Neural progenitor cell (in vitro differentiated cells): Measurements from ENCODE around the gene GRSF1. TPM values are rescaled to one million over a fixed set of nuclear protein-coding genes. Genes with fewer than 3 reads are reported as not detected.

ENCODE experiments used
- DNase-seq: peaks from one replicate; pipeline ENCODE4 v3.0.0-alpha.2; 2016; ENCODE audit warnings: low spot score
- H2AFZ ChIP-seq: fragments of 200-600 bp; sonication (generic); replicated peaks from 2 replicates; pipeline ENCODE4 v1.6.1; 2016; ENCODE audit warnings: antibody characterized with exemption
- H3F3A ChIP-seq: fragments of 200-600 bp; sonication (generic); 2 replicates; pipeline ENCODE4 v1.6.1; 2016; ENCODE audit warnings: antibody characterized with exemption, low read depth
- H3K27ac ChIP-seq: fragments of 200-600 bp; sonication (generic); 2 replicates; pipeline ENCODE4 v1.5.1; 2016; ENCODE audit warnings: mild to moderate bottlenecking
- H3K27me3 ChIP-seq: fragments of 200-600 bp; sonication (generic); 2 replicates; pipeline ENCODE4 v1.6.1; 2016; ENCODE audit warnings: mild to moderate bottlenecking, moderate library complexity
- H3K36me3 ChIP-seq: fragments of 200-600 bp; sonication (generic); 2 replicates; pipeline ENCODE4 v1.5.1; 2016
- H3K4me1 ChIP-seq: fragments of 200-600 bp; sonication (generic); 2 replicates; pipeline ENCODE4 v1.6.1; 2016; ENCODE audit warnings: mixed run types
- H3K4me2 ChIP-seq: fragments of 200-600 bp; sonication (generic); 2 replicates; pipeline ENCODE4 v1.6.1; 2016
- H3K4me3 ChIP-seq: fragments of 200-600 bp; sonication (generic); 2 replicates; pipeline ENCODE4 v1.5.1; 2016
- H3K79me2 ChIP-seq: fragments of 200-600 bp; sonication (generic); 2 replicates; pipeline ENCODE4 v1.6.1; 2016; ENCODE audit warnings: low read depth
- H3K9ac ChIP-seq: fragments of 200-600 bp; sonication (generic); 2 replicates; pipeline ENCODE4 v1.6.1; 2016
- H3K9me3 ChIP-seq: fragments of 200-600 bp; sonication (generic); 2 replicates; pipeline ENCODE4 v1.5.1; 2016; ENCODE audit warnings: low read depth
- H4K20me1 ChIP-seq: fragments of 200-600 bp; sonication (generic); 2 replicates; pipeline ENCODE4 v1.6.1; 2016; ENCODE audit warnings: low read depth
- H3K27ac Mint-ChIP-seq: 3 replicates; pipeline ENCODE4 v1.8.0; 2021; ENCODE audit warnings: mixed read lengths
- H3K27me3 Mint-ChIP-seq: 2 replicates; pipeline ENCODE4 v1.8.0; 2022; ENCODE audit warnings: low read depth, mild to moderate bottlenecking, inconsistent platforms, moderate library complexity, mixed read lengths; ENCODE audit not compliant: insufficient read depth
- H3K36me3 Mint-ChIP-seq: 3 replicates; pipeline ENCODE4 v1.8.0; 2021; ENCODE audit warnings: mixed read lengths
- H3K4me1 Mint-ChIP-seq: 3 replicates; pipeline ENCODE4 v1.8.0; 2021; ENCODE audit warnings: mixed read lengths
- H3K4me3 Mint-ChIP-seq: 3 replicates; pipeline ENCODE4 v1.8.0; 2021; ENCODE audit warnings: mild to moderate bottlenecking, moderate library complexity, mixed read lengths
- H3K9me3 Mint-ChIP-seq: 3 replicates; pipeline ENCODE4 v1.8.0; 2020; ENCODE audit warnings: mixed read lengths
- EZH2 ChIP-seq: fragments of 200-600 bp; sonication (generic); IDR thresholded peaks from 2 replicates; pipeline ENCODE4 v1.6.1; 2017; ENCODE audit warnings: antibody characterized with exemption, mild to moderate bottlenecking, moderate library complexity
- EZH2phosphoT487 ChIP-seq: fragments of 200-600 bp; sonication (generic); IDR thresholded peaks from 2 replicates; pipeline ENCODE4 v1.6.1; 2017; ENCODE audit warnings: antibody characterized with exemption
- total RNA-seq: library from RNA; depleted of rRNA; stranded (reverse); fragments of >200 nt; gene quantifications from 2 replicates; pipeline ENCODE4 v1.2.3, GENCODE V29; 2015; ENCODE audit warnings: low replicate concordance
- TF ChIP-seq, protein P1 (sequence below): fragments of 200-600 bp; sonication (generic); IDR thresholded peaks from 2 replicates; pipeline ENCODE4 v1.5.1; 2017; ENCODE audit warnings: antibody characterized with exemption, mild to moderate bottlenecking

Gene GRSF1
- total RNA-seq, 1 donor from 2014 or later, result 136 TPM

- no peak overlapping the region for H3K27ac Mint-ChIP-seq
- Histone ChIP-seq H3F3A (no peaks in the 10 kb centered on the region), H3K9ac (no peak overlapping the region), H3K4me2 (peak overlapping the region; percentile 38), H3K79me2 (no peaks in the 10 kb centered on the region), H3K27me3 (no peaks in the 10 kb centered on the region), H3K36me3 (no peaks in the 10 kb centered on the region), H3K4me1 (peaks cover 3% of the 10 kb centered on the region), H3K9me3 (no peaks in the 10 kb centered on the region), H4K20me1 (no peaks in the 10 kb centered on the region), H2AFZ (no peak overlapping the region), H3K27ac (no peak overlapping the region), H3K4me3 (no peak overlapping the region)
- H3K4me1 Mint-ChIP-seq, result peaks cover 5% of the 10 kb centered on the region
- TF ChIP-seq EZH2 (no peak), EZH2phosphoT487 (no peak)
- TF ChIP-seq, protein P1, sequence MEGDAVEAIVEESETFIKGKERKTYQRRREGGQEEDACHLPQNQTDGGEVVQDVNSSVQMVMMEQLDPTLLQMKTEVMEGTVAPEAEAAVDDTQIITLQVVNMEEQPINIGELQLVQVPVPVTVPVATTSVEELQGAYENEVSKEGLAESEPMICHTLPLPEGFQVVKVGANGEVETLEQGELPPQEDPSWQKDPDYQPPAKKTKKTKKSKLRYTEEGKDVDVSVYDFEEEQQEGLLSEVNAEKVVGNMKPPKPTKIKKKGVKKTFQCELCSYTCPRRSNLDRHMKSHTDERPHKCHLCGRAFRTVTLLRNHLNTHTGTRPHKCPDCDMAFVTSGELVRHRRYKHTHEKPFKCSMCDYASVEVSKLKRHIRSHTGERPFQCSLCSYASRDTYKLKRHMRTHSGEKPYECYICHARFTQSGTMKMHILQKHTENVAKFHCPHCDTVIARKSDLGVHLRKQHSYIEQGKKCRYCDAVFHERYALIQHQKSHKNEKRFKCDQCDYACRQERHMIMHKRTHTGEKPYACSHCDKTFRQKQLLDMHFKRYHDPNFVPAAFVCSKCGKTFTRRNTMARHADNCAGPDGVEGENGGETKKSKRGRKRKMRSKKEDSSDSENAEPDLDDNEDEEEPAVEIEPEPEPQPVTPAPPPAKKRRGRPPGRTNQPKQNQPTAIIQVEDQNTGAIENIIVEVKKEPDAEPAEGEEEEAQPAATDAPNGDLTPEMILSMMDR, result no peak
- no peaks in the 10 kb centered on the region for H3K9me3 Mint-ChIP-seq
- H3K36me3 Mint-ChIP-seq, result no peaks in the 10 kb centered on the region
- no peaks in the 10 kb centered on the region for H3K27me3 Mint-ChIP-seq
- no peak overlapping the region for H3K4me3 Mint-ChIP-seq
- peak; percentile 21 for DNase-seq
Measured at GRCh38 chr4:70868778-70869177, 29.1 kb upstream of the GRSF1 start.

DNA sequence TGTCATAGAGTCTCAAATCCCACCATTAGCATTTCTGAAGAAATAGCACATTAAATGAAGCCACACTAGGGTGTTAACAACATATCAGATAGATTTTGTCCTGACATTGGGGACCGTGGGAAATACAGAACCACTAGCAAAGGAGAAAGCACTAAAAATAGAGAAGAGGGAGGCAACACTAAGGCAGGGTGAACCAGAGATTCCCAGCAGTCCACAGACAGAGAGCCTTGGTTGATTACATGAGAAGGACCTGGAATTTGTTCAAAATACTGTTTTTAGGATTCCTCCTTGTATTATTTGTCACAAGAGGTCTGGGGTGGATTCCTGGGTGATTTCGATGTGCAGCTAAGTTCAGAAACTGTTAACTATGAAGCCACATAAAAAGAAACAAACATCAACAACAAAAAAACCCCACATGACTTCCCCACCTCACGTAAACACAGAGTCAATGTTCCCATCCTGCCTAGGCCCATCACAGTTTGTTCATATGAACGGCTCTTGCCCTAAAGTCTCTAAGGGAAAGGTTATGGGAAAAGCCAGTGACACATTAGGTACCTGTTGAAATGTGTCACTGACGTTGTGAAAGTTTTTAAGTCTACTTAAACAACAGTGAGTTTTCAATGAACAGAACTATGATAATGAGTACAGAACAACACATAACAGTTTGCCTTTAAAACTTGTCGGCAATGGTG is 23.6 kb upstream of the GRSF1 start:
- Mint-ChIP-seq H3K4me1 (no peaks in the 10 kb centered on the region), H3K4me3 (no peak overlapping the region), H3K36me3 (no peaks in the 10 kb centered on the region), H3K27ac (no peak overlapping the region), H3K27me3 (no peaks in the 10 kb centered on the region), H3K9me3 (no peaks in the 10 kb centered on the region)
- Histone ChIP-seq H3K9me3 (no peaks in the 10 kb centered on the region), H4K20me1 (no peaks in the 10 kb centered on the region), H3K4me3 (no peak overlapping the region), H3K9ac (no peak overlapping the region), H3K4me1 (no peaks in the 10 kb centered on the region), H3K36me3 (no peaks in the 10 kb centered on the region), H3K27ac (no peak overlapping the region), H3K4me2 (no peak overlapping the region), H2AFZ (peak overlapping the region; percentile 72), H3F3A (no peaks in the 10 kb centered on the region), H3K79me2 (no peaks in the 10 kb centered on the region), H3K27me3 (no peaks in the 10 kb centered on the region)
- no peak for DNase-seq
- TF ChIP-seq, protein P1, result no peak
- TF ChIP-seq EZH2phosphoT487, result no peak
- TF ChIP-seq EZH2, result no peak

DNA sequence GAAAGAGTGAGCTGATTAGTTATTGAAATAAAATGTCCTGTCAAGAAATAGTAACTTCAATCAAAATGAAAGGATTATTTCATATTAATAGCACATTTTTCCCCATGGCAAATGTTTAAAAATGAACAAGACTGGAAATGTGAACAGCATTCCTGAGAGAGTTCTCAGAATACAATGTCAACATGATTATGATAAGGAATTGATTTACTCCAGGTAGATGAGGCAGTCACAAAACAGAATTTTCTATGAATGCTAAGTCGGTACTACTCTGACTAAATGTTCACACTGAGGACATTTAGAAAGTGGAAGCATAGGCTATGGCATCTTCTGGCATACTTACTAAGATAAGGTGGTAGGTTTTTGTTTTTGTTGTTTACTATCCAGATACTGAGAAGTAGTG is 19.4 kb upstream of the GRSF1 start:
- Histone ChIP-seq H3K79me2 (no peaks in the 10 kb centered on the region), H3K9me3 (no peaks in the 10 kb centered on the region), H3K36me3 (no peaks in the 10 kb centered on the region), H3K9ac (no peak overlapping the region), H3K4me1 (no peaks in the 10 kb centered on the region), H3K4me2 (no peak overlapping the region), H3K27me3 (no peaks in the 10 kb centered on the region), H4K20me1 (no peaks in the 10 kb centered on the region), H2AFZ (no peak overlapping the region), H3K4me3 (no peak overlapping the region), H3F3A (no peaks in the 10 kb centered on the region), H3K27ac (no peak overlapping the region)
- Mint-ChIP-seq H3K36me3 (no peaks in the 10 kb centered on the region), H3K9me3 (no peaks in the 10 kb centered on the region), H3K4me3 (no peak overlapping the region), H3K4me1 (no peaks in the 10 kb centered on the region), H3K27me3 (no peaks in the 10 kb centered on the region), H3K27ac (no peak overlapping the region)
- DNase-seq, result no peak
- TF ChIP-seq EZH2phosphoT487, result no peak
- TF ChIP-seq, protein P1, result no peak
- no peak for TF ChIP-seq EZH2
